Vagina (tissue), 2 donors: ENCODE results near the gene NFYA. TPM values are rescaled to one million over a fixed set of nuclear protein-coding genes. Genes with fewer than 3 reads are reported as not detected.

Source experiments
- DNase-seq, 2 donors: peaks; one replicate each; pipeline ENCODE4 v3.0.0-alpha.2; 2017; ENCODE audit errors: extremely low spot score in 2 of 2
- H3K27ac ChIP-seq: fragments of 200-600 bp; sonication (generic); one replicate; pipeline ENCODE4 v1.5.1; 2019
- H3K27me3 ChIP-seq: fragments of 200-600 bp; sonication (generic); one replicate; pipeline ENCODE4 v1.5.1; 2019
- H3K36me3 ChIP-seq, 2 donors: fragments of 200-600 bp; sonication (generic); one replicate each; pipeline ENCODE4 v1.5.1; 2017 to 2019
- H3K4me1 ChIP-seq: fragments of 200-600 bp; sonication (generic); one replicate; pipeline ENCODE4 v1.5.1; 2019
- H3K4me3 ChIP-seq, 2 donors: fragments of 200-600 bp; sonication (generic); 1 replicate in 1 of 2; 2 replicates in 1 of 2; pipeline ENCODE4 v1.5.1; 2016 to 2019
- H3K9me3 ChIP-seq: fragments of 200-600 bp; sonication (generic); one replicate; pipeline ENCODE4 v1.5.1; 2019
- POLR2A ChIP-seq, 2 donors: fragments of 450-650 bp; IDR thresholded peaks; one replicate each; pipeline ENCODE4 v1.6.1; 2017; ENCODE audit warnings: antibody characterized with exemption in 2 of 2, mild to moderate bottlenecking in 2 of 2, moderate library complexity in 2 of 2
- POLR2AphosphoS5 ChIP-seq, 2 donors: sonication (generic); formaldehyde crosslinking; IDR thresholded peaks; one replicate each; pipeline ENCODE4 v1.9.0; 2017; ENCODE audit warnings: antibody characterized with exemption in 2 of 2, mild to moderate bottlenecking in 2 of 2, low read depth in 1 of 2; ENCODE audit not compliant: insufficient read depth in 1 of 2
- intact Hi-C: fragments of 100-400 bp; cut with DNase I; formaldehyde crosslinking; loops from one replicate; pipeline ENCODE4 v1.15.1; 2023
- total RNA-seq: library from RNA; depleted of rRNA; stranded (reverse); fragments of >200 nt; gene quantifications from one replicate; pipeline ENCODE4 v1.2.3, GENCODE V29; 2016
- TF ChIP-seq, protein P1 (sequence below), 3 experiments: fragments of 450-650 bp in 2 of 3; fragments of 200-600 bp in 1 of 3; sonication (generic) in 1 of 3; IDR thresholded peaks; one replicate each; pipeline ENCODE4 v1.5.1; 2017 to 2019; ENCODE audit warnings: antibody characterized with exemption in 3 of 3, mild to moderate bottlenecking in 2 of 3, moderate library complexity in 2 of 3

Gene NFYA
- total RNA-seq, 1 donor from 2014 or later: 22.8 TPM

GRCh38 chr6:41125282-41125681, 52.5 kb downstream of the NFYA start:
- TF ChIP-seq, protein P1, sequence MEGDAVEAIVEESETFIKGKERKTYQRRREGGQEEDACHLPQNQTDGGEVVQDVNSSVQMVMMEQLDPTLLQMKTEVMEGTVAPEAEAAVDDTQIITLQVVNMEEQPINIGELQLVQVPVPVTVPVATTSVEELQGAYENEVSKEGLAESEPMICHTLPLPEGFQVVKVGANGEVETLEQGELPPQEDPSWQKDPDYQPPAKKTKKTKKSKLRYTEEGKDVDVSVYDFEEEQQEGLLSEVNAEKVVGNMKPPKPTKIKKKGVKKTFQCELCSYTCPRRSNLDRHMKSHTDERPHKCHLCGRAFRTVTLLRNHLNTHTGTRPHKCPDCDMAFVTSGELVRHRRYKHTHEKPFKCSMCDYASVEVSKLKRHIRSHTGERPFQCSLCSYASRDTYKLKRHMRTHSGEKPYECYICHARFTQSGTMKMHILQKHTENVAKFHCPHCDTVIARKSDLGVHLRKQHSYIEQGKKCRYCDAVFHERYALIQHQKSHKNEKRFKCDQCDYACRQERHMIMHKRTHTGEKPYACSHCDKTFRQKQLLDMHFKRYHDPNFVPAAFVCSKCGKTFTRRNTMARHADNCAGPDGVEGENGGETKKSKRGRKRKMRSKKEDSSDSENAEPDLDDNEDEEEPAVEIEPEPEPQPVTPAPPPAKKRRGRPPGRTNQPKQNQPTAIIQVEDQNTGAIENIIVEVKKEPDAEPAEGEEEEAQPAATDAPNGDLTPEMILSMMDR (IDR thresholded peaks at IDR 0.05): no peak
- TF ChIP-seq POLR2A (IDR thresholded peaks at IDR 0.05) (no peak), POLR2AphosphoS5 (IDR thresholded peaks at IDR 0.05; ENCODE audit: insufficient read depth in 1 of 2, low read depth in 1 of 2) (no peak)
- no peak for DNase-seq
- H3K27me3 ChIP-seq: no peaks in the 10 kb centered on the region
- intact Hi-C loops: no loop called here
- no peak overlapping the region for H3K27ac ChIP-seq
- H3K4me1 ChIP-seq: no peaks in the 10 kb centered on the region
- H3K36me3 ChIP-seq: peaks cover 0 to 11% of the 10 kb centered on the region in 2 donors
- no peaks in the 10 kb centered on the region for H3K9me3 ChIP-seq
- H3K4me3 ChIP-seq: no peak overlapping the region

- H3K36me3 ChIP-seq: peaks cover 0 to 4% of the 10 kb centered on the region in 2 donors
- no peak for DNase-seq
- no peak overlapping the region for H3K27ac ChIP-seq
- no peaks in the 10 kb centered on the region for H3K27me3 ChIP-seq
- TF ChIP-seq POLR2A (IDR thresholded peaks at IDR 0.05): no peak
- TF ChIP-seq, protein P1 (IDR thresholded peaks at IDR 0.05): no peak
- no peak for TF ChIP-seq POLR2AphosphoS5 (IDR thresholded peaks at IDR 0.05; ENCODE audit: insufficient read depth in 1 of 2, low read depth in 1 of 2)
- H3K4me3 ChIP-seq: no peak overlapping the region
- H3K9me3 ChIP-seq: no peaks in the 10 kb centered on the region
- no peaks in the 10 kb centered on the region for H3K4me1 ChIP-seq
- intact Hi-C loops: no loop called here
Measured at GRCh38 chr6:41132254-41132653, 59.5 kb downstream of the NFYA start.

DNA sequence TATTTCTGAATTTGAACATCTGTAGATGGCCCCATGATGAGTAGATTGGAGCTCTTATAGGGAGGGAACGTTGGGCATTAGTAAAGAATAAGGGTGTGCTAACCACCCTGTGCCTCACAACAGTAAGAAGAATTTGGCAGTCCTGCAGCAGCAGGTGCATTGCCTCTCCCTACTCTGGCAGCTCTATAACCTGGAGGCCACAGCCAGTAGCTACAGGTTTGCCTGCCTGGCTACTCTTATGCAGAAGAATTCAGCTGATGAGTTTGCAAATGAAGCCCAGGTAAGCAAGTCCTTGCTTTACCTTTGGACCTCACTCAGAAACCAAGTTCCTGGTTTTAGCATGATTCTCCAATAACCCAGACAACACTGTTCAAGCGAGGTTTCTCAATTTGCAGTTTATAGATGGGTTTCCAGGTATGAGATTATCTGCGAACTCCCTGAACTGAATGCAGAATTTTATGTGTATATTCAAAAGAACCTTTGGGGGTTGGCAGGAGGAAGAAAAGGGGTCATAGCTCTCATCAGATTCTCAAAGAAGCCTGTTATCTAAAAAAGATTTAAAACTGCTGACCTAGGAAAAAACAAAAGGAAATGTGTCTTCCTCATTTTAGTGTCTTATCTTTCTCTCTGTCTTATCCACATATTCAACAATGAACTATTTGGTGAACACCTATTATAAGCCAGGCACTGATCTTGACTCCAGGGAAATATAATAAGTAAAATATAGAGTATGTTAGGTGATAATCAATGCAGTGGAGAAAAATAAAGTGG, 62.5 kb downstream of the NFYA start:
- intact Hi-C loops: no loop called here
- Histone ChIP-seq H3K27ac (no peak overlapping the region), H3K36me3 (peaks cover 0 to 4% of the 10 kb centered on the region in 2 donors), H3K9me3 (no peaks in the 10 kb centered on the region), H3K4me1 (no peaks in the 10 kb centered on the region), H3K27me3 (no peaks in the 10 kb centered on the region), H3K4me3 (no peak overlapping the region)
- TF ChIP-seq POLR2AphosphoS5 (IDR thresholded peaks at IDR 0.05; ENCODE audit: insufficient read depth in 1 of 2, low read depth in 1 of 2) (no peak), POLR2A (IDR thresholded peaks at IDR 0.05) (no peak)
- TF ChIP-seq, protein P1 (IDR thresholded peaks at IDR 0.05): no peak
- DNase-seq: no peak

DNA sequence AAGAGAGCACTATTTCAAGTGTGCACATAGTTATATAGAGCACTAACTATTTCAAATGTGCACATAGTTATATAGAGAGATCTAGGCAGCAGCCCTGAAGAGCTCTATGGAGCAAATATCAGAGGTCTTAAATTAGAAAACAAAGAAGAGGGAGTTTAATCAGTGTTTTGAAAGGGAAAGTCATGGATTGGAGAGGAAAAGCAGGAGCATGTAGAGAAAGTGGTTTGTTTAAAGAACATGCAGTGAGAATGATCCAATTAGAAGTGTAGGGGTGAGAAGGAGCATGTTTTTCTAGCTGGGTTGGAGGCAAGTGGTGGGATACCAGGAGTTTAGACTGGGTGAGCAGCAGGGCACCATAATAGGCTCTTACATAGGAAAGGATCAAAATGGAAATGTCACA, 64.1 kb downstream of the NFYA start:
- H3K9me3 ChIP-seq: no peaks in the 10 kb centered on the region
- peaks cover 0 to 10% of the 10 kb centered on the region in 2 donors for H3K36me3 ChIP-seq
- DNase-seq: no peak
- no peak for TF ChIP-seq POLR2A (IDR thresholded peaks at IDR 0.05)
- TF ChIP-seq, protein P1 (IDR thresholded peaks at IDR 0.05): no peak
- no peaks in the 10 kb centered on the region for H3K4me1 ChIP-seq
- H3K4me3 ChIP-seq: no peak overlapping the region
- no peak overlapping the region for H3K27ac ChIP-seq
- intact Hi-C loops: no loop called here
- no peaks in the 10 kb centered on the region for H3K27me3 ChIP-seq

GRCh38 chr6:41147917-41148316, 75.1 kb downstream of the NFYA start:
- H3K27ac ChIP-seq: no peak overlapping the region
- DNase-seq: no peak
- no peaks in the 10 kb centered on the region for H3K9me3 ChIP-seq
- H3K4me1 ChIP-seq: no peaks in the 10 kb centered on the region
- no peaks in the 10 kb centered on the region for H3K27me3 ChIP-seq
- H3K36me3 ChIP-seq: no peaks in the 10 kb centered on the region
- TF ChIP-seq POLR2AphosphoS5 (IDR thresholded peaks at IDR 0.05; ENCODE audit: insufficient read depth in 1 of 2, low read depth in 1 of 2) (no peak), POLR2A (IDR thresholded peaks at IDR 0.05) (no peak)
- TF ChIP-seq, protein P1 (IDR thresholded peaks at IDR 0.05): no peak
- no peak overlapping the region for H3K4me3 ChIP-seq
- intact Hi-C loops: no loop called here
